PFSK-1 (cell line): ENCODE data around the gene TEX2.

ENCODE experiments used
- POLR2AphosphoS5 ChIP-seq: IDR thresholded peaks from 2 replicates; pipeline ENCODE4 v1.6.1; 2012; ENCODE audit warnings: low read depth, mild to moderate bottlenecking, control low read depth, low read length, moderate library complexity
- SIN3A ChIP-seq: IDR thresholded peaks from 2 replicates; pipeline ENCODE4 v1.6.1; 2012; ENCODE audit warnings: mild to moderate bottlenecking, low read length, moderate library complexity, borderline replicate concordance; ENCODE audit not compliant: insufficient read depth
- TAF1 ChIP-seq: IDR thresholded peaks from 2 replicates; pipeline ENCODE4 v1.6.1; 2012; ENCODE audit warnings: low read length, control low read depth, borderline replicate concordance; ENCODE audit not compliant: insufficient read depth
- TF ChIP-seq, protein P1 (sequence below), 2 experiments: IDR thresholded peaks; 2 replicates each; pipeline versions ENCODE4 v1.6.1 to v1.8.0; 2011 to 2012; ENCODE audit warnings: low read depth in 2 of 2, low read length in 2 of 2, control low read depth in 1 of 2, inconsistent platforms in 1 of 2, mild to moderate bottlenecking in 1 of 2, moderate library complexity in 1 of 2; ENCODE audit not compliant: insufficient read depth in 1 of 2

- no peak for TF ChIP-seq POLR2AphosphoS5
- no peak for TF ChIP-seq SIN3A
- TF ChIP-seq, protein P1, sequence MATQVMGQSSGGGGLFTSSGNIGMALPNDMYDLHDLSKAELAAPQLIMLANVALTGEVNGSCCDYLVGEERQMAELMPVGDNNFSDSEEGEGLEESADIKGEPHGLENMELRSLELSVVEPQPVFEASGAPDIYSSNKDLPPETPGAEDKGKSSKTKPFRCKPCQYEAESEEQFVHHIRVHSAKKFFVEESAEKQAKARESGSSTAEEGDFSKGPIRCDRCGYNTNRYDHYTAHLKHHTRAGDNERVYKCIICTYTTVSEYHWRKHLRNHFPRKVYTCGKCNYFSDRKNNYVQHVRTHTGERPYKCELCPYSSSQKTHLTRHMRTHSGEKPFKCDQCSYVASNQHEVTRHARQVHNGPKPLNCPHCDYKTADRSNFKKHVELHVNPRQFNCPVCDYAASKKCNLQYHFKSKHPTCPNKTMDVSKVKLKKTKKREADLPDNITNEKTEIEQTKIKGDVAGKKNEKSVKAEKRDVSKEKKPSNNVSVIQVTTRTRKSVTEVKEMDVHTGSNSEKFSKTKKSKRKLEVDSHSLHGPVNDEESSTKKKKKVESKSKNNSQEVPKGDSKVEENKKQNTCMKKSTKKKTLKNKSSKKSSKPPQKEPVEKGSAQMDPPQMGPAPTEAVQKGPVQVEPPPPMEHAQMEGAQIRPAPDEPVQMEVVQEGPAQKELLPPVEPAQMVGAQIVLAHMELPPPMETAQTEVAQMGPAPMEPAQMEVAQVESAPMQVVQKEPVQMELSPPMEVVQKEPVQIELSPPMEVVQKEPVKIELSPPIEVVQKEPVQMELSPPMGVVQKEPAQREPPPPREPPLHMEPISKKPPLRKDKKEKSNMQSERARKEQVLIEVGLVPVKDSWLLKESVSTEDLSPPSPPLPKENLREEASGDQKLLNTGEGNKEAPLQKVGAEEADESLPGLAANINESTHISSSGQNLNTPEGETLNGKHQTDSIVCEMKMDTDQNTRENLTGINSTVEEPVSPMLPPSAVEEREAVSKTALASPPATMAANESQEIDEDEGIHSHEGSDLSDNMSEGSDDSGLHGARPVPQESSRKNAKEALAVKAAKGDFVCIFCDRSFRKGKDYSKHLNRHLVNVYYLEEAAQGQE (IDR thresholded peaks at IDR 0.05; ENCODE audit: insufficient read depth in 1 of 2, low read depth in 2 of 2, low read length in 2 of 2) = no peak
- TF ChIP-seq TAF1 = no peak
Observed at GRCh38 chr17:64226132-64226531, 36.9 kb downstream of the TEX2 start.
